ENCODE results near the gene TDRD12. TPM values are rescaled to one million over a fixed set of nuclear protein-coding genes. Genes with fewer than 3 reads are reported as not detected.

Gene TDRD12
- total and polyA plus RNA-seq, 2 of the 13 experiments (the other 11 are each of a cell fraction or from before 2014, with no cell fraction given): 0.03 to 0.40 TPM

DNA sequence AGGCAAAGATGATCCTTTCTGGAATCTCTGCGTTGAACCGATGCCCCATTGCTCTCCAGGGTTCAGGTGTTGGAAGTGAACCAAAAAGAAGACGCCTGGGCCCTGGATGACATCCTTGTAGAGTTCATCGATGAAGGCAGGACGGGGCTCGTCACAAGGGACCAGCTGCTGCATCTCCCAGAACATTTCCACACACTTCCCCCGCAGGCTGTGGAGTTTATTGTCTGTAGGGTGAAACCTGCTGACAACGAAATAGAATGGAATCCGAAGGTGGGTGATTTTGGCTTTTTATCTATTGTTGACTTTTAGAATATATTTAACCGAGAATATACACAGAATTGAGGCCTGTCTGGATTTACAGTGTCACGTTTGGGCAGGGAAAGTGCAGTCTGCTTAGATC, 91.6 kb downstream of the TDRD12 start (continued):
- TF ChIP-seq ZNF136 (CRISPR knock-in tag; IDR thresholded peaks at IDR 0.05; ENCODE audit: low read depth) (no peak), PLSCR1 (CRISPR knock-in tag; IDR thresholded peaks at IDR 0.05; ENCODE audit: borderline replicate concordance) (no peak), HOXA5 (CRISPR knock-in tag; IDR thresholded peaks at IDR 0.05) (no peak)
- TF ChIP-seq, protein P1, sequence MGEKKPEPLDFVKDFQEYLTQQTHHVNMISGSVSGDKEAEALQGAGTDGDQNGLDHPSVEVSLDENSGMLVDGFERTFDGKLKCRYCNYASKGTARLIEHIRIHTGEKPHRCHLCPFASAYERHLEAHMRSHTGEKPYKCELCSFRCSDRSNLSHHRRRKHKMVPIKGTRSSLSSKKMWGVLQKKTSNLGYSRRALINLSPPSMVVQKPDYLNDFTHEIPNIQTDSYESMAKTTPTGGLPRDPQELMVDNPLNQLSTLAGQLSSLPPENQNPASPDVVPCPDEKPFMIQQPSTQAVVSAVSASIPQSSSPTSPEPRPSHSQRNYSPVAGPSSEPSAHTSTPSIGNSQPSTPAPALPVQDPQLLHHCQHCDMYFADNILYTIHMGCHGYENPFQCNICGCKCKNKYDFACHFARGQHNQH (CRISPR knock-in tag; IDR thresholded peaks at IDR 0.05): no peak

DNA sequence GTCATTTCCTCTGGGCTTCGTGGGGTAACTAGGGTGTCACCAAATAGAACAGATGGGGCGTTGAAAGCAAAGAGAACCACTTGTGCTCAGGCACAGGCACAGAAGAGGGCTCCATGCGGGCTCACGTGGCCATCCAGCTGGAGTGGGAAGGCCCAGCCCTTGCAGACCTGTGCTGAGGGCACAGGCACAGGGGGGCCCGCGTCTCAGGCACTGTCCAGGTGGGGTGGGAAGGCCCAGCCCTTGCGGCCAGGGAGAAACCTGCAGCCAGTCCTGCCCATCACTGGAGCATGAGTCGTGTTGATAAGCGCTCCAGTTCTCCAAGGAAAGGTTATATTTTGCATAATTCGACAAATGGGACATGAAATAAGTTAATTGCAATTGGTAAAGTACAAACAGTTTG, 92.5 kb downstream of the TDRD12 start:
- Histone ChIP-seq H3K27ac (ENCODE audit: extremely low read length, insufficient read depth, low read length) (no peak overlapping the region), H3K27me3 (ENCODE audit: control insufficient read depth in 1 of 2, insufficient read depth in 2 of 2, low read length in 2 of 2) (peaks cover 7 to 23% of the 10 kb centered on the region in 2 experiments), H3K9ac (ENCODE audit: insufficient read depth, low read depth, low read length) (no peak overlapping the region), H3K79me2 (ENCODE audit: insufficient read depth, low read length) (no peaks in the 10 kb centered on the region), H3K4me2 (ENCODE audit: low read depth, low read length) (peak overlapping the region; percentile 5; the same call in 1 of the 2 replicates), H3K9me3 (ENCODE audit: low read length) (no peaks in the 10 kb centered on the region), H4K20me1 (ENCODE audit: insufficient read depth, low read length) (no peaks in the 10 kb centered on the region), H3K4me3 (replicated peaks in 1 of 3; ENCODE audit: insufficient read depth in 1 of 3, low read depth in 2 of 3, low read length in 3 of 3) (no peak overlapping the region), H3K4me1 (ENCODE audit: insufficient read depth, low read length) (peaks cover 23% of the 10 kb centered on the region), H3K36me3 (replicated peaks in 1 of 2; ENCODE audit: control insufficient read depth in 1 of 2, insufficient read depth in 2 of 2, low read length in 2 of 2) (no peaks in the 10 kb centered on the region), H2AFZ (ENCODE audit: low read length) (no peak overlapping the region)
- FAIRE-seq: no peak
- ATAC-seq: peak; percentile 34; the same call in 2 of the 3 replicates
- ChIA-PET CTCF (ENCODE audit: low intra/inter-chr PET ratio, low total read pairs) (no interaction called here), POLR2A (no interaction called here)
- DNase-seq (ENCODE audit: low spot score): no peak
- WGBS (ENCODE audit: low lambda C conversion rate): 47% methylated on average over 8 of the region's 10 CpGs
- intact Hi-C loops (cut with micrococcal nuclease; ENCODE audit: unreplicated experiment) (no loop called here), in situ Hi-C loops (cut with HindIII; ENCODE audit: extremely low pct_ligation_motif_present, low pct_unique_long_range_greater_than_20kb) (no loop called here)
- BruUV-seq (replicated peaks): no TSS peak
- TF ChIP-seq NAIF1 (CRISPR knock-in tag; IDR thresholded peaks at IDR 0.05; ENCODE audit: borderline replicate concordance): no peak
- TF ChIP-seq RBFOX2 (IDR thresholded peaks at IDR 0.05; ENCODE audit: low read depth, low read length): no peak
- TF ChIP-seq ZNF282 (IDR thresholded peaks at IDR 0.05; ENCODE audit: partially characterized antibody): no peak
- no peak for TF ChIP-seq HMGA1 (CRISPR knock-in tag; conservative IDR thresholded peaks at IDR 0.05)
- no peak for TF ChIP-seq RARA (CRISPR knock-in tag; IDR thresholded peaks at IDR 0.05)
- no peak for TF ChIP-seq YY1 (IDR thresholded peaks at IDR 0.05; ENCODE audit: insufficient read depth, insufficient replicate concordance, low read depth, low read length)
- TF ChIP-seq, protein P2, sequence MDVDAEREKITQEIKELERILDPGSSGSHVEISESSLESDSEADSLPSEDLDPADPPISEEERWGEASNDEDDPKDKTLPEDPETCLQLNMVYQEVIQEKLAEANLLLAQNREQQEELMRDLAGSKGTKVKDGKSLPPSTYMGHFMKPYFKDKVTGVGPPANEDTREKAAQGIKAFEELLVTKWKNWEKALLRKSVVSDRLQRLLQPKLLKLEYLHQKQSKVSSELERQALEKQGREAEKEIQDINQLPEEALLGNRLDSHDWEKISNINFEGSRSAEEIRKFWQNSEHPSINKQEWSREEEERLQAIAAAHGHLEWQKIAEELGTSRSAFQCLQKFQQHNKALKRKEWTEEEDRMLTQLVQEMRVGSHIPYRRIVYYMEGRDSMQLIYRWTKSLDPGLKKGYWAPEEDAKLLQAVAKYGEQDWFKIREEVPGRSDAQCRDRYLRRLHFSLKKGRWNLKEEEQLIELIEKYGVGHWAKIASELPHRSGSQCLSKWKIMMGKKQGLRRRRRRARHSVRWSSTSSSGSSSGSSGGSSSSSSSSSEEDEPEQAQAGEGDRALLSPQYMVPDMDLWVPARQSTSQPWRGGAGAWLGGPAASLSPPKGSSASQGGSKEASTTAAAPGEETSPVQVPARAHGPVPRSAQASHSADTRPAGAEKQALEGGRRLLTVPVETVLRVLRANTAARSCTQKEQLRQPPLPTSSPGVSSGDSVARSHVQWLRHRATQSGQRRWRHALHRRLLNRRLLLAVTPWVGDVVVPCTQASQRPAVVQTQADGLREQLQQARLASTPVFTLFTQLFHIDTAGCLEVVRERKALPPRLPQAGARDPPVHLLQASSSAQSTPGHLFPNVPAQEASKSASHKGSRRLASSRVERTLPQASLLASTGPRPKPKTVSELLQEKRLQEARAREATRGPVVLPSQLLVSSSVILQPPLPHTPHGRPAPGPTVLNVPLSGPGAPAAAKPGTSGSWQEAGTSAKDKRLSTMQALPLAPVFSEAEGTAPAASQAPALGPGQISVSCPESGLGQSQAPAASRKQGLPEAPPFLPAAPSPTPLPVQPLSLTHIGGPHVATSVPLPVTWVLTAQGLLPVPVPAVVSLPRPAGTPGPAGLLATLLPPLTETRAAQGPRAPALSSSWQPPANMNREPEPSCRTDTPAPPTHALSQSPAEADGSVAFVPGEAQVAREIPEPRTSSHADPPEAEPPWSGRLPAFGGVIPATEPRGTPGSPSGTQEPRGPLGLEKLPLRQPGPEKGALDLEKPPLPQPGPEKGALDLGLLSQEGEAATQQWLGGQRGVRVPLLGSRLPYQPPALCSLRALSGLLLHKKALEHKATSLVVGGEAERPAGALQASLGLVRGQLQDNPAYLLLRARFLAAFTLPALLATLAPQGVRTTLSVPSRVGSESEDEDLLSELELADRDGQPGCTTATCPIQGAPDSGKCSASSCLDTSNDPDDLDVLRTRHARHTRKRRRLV (CRISPR knock-in tag; IDR thresholded peaks at IDR 0.05): no peak
- TF ChIP-seq MED1 (CRISPR knock-in tag; IDR thresholded peaks at IDR 0.05): no peak
- TF ChIP-seq MEIS2 (CRISPR knock-in tag; IDR thresholded peaks at IDR 0.05): no peak
- TF ChIP-seq RXRA (CRISPR knock-in tag; IDR thresholded peaks at IDR 0.05): no peak
- no peak for TF ChIP-seq CAMTA2 (CRISPR knock-in tag; IDR thresholded peaks at IDR 0.05; ENCODE audit: borderline replicate concordance)
- TF ChIP-seq NR1H2 (CRISPR knock-in tag; IDR thresholded peaks at IDR 0.05; ENCODE audit: borderline replicate concordance, low read depth): no peak

Measured in HepG2 (cell line).